ENCODE data around the gene TMEM175.

The TMEM175 gene

DNA sequence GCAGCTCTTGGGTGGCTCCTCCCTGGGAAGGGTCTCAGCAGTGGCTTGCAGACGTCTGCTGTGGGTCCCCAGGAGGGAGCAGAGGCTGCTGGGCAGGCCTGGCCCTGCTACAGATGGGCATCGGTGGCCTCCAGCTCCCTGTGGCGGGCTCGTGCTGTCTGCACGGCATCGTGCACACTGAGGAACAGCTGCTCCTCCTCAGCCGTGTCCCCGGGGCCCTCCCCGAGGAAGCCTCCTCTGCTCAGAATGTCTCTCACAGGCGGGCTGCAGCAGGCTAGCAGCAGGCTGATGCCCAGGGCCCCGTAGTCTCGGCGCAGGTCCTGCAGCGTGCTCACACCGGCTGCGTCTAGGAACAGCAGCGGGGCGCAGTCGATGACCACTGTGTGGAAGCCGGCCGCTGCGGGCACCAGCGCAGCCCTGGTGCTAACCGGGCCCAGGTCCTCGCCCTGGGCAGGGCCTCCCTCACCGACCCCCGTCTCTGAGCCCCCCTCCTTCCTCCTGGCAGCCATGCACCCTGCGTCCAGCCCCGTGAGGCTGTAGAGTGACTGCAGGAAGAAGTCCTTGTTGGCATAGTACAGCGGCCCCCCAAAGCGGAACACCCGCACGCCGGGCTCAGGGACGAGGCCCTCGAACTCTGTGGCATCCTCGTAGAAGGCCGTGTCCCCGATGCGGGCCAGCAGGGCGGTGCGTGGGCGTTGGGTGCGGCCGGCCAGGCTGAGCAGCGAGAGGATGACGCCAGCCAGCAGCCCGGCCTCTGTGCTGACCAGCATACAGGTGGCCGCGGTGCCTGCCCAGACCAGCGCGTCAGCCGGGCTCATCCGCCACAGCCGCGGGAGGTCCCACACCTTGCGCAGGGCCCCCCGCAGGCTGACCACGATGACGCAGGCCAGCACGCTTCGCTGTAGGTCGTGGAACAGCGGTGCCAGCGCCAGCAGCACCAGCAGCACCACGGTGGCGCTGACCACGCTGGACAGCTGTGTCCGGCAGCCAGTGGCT, 56.8 kb downstream of the TMEM175 start:
- no peak for ATAC-seq
- TF ChIP-seq SNAI2 (CRISPR knock-in tag; IDR thresholded peaks at IDR 0.05) (no peak), CSDC2 (CRISPR knock-in tag; IDR thresholded peaks at IDR 0.05) (no peak), GLIS3 (CRISPR knock-in tag; IDR thresholded peaks at IDR 0.05) (no peak), PPARA (CRISPR knock-in tag; IDR thresholded peaks at IDR 0.05; ENCODE audit: borderline replicate concordance) (no peak), TCF4 (CRISPR knock-in tag; IDR thresholded peaks at IDR 0.05; ENCODE audit: borderline replicate concordance) (no peak), ZNF8 (CRISPR knock-in tag; IDR thresholded peaks at IDR 0.05) (no peak)
- TF ChIP-seq, protein P1, sequence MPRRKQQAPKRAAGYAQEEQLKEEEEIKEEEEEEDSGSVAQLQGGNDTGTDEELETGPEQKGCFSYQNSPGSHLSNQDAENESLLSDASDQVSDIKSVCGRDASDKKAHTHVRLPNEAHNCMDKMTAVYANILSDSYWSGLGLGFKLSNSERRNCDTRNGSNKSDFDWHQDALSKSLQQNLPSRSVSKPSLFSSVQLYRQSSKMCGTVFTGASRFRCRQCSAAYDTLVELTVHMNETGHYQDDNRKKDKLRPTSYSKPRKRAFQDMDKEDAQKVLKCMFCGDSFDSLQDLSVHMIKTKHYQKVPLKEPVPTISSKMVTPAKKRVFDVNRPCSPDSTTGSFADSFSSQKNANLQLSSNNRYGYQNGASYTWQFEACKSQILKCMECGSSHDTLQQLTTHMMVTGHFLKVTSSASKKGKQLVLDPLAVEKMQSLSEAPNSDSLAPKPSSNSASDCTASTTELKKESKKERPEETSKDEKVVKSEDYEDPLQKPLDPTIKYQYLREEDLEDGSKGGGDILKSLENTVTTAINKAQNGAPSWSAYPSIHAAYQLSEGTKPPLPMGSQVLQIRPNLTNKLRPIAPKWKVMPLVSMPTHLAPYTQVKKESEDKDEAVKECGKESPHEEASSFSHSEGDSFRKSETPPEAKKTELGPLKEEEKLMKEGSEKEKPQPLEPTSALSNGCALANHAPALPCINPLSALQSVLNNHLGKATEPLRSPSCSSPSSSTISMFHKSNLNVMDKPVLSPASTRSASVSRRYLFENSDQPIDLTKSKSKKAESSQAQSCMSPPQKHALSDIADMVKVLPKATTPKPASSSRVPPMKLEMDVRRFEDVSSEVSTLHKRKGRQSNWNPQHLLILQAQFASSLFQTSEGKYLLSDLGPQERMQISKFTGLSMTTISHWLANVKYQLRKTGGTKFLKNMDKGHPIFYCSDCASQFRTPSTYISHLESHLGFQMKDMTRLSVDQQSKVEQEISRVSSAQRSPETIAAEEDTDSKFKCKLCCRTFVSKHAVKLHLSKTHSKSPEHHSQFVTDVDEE (CRISPR knock-in tag; IDR thresholded peaks at IDR 0.05): no peak
- TF ChIP-seq, protein P2, sequence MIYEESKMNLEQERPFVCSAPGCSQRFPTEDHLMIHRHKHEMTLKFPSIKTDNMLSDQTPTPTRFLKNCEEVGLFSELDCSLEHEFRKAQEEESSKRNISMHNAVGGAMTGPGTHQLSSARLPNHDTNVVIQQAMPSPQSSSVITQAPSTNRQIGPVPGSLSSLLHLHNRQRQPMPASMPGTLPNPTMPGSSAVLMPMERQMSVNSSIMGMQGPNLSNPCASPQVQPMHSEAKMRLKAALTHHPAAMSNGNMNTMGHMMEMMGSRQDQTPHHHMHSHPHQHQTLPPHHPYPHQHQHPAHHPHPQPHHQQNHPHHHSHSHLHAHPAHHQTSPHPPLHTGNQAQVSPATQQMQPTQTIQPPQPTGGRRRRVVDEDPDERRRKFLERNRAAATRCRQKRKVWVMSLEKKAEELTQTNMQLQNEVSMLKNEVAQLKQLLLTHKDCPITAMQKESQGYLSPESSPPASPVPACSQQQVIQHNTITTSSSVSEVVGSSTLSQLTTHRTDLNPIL (CRISPR knock-in tag; IDR thresholded peaks at IDR 0.05; ENCODE audit: low read depth): no peak

DNA sequence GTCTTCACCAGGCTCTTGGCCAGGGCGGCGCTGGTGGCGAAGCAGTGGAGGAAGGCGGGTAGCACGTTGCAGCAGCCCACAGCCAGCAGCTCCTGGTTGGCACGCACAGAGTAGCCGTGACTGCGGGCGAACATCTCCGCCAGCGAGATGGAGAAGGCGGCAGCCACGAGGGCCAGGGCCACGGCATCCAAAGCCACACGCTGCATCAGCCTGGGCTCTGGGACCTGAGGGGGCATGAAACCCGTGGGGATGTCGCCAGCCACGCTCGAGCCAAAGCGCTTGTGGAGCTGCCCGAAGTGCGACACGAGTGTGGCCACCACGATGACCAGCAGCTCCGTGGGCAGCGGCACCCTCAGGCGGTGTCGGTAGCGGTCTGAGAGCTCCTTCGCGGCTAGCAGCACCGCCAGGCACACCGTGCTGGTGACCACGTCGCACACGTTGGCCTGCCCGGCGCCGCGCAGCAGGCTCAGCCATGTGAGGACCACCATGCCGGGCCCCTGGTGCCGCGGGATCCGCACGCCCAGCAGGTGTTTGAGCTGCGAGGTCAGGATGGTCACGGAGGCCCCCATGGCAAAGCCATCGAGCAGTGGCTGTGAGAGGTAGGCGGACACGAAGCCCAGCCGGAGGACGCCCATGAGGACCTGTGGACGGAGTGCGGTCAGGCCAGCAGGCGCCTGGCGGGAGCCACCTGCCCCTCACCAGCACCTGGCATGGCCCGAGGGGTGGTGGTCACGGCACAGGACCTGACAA, 57.6 kb downstream of the TMEM175 start:
- no peak for ATAC-seq
- TF ChIP-seq PPARA (CRISPR knock-in tag; IDR thresholded peaks at IDR 0.05; ENCODE audit: borderline replicate concordance) (no peak), ZNF70 (CRISPR knock-in tag; IDR thresholded peaks at IDR 0.05) (no peak), RARB (CRISPR knock-in tag; IDR thresholded peaks at IDR 0.05) (no peak), GLIS3 (CRISPR knock-in tag; IDR thresholded peaks at IDR 0.05) (no peak), ZC3H10 (CRISPR knock-in tag; IDR thresholded peaks at IDR 0.05) (no peak), ZFP30 (CRISPR knock-in tag; IDR thresholded peaks at IDR 0.05) (no peak), ZNF8 (CRISPR knock-in tag; IDR thresholded peaks at IDR 0.05) (no peak), BACH2 (CRISPR knock-in tag; IDR thresholded peaks at IDR 0.05; ENCODE audit: borderline replicate concordance) (no peak), SNAI2 (CRISPR knock-in tag; IDR thresholded peaks at IDR 0.05) (no peak), TOX (CRISPR knock-in tag; IDR thresholded peaks at IDR 0.05; ENCODE audit: borderline replicate concordance) (no peak), ARNTL (CRISPR knock-in tag; IDR thresholded peaks at IDR 0.05; ENCODE audit: borderline replicate concordance, low read depth) (no peak), ESRRG (CRISPR knock-in tag; IDR thresholded peaks at IDR 0.05) (no peak), ISL1 (CRISPR knock-in tag; IDR thresholded peaks at IDR 0.05) (no peak)
- TF ChIP-seq, protein P3, sequence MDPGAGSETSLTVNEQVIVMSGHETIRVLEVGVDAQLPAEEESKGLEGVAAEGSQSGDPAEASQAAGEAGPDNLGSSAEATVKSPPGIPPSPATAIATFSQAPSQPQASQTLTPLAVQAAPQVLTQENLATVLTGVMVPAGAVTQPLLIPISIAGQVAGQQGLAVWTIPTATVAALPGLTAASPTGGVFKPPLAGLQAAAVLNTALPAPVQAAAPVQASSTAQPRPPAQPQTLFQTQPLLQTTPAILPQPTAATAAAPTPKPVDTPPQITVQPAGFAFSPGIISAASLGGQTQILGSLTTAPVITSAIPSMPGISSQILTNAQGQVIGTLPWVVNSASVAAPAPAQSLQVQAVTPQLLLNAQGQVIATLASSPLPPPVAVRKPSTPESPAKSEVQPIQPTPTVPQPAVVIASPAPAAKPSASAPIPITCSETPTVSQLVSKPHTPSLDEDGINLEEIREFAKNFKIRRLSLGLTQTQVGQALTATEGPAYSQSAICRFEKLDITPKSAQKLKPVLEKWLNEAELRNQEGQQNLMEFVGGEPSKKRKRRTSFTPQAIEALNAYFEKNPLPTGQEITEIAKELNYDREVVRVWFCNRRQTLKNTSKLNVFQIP (CRISPR knock-in tag; IDR thresholded peaks at IDR 0.05; ENCODE audit: borderline replicate concordance, low read depth): no peak
- TF ChIP-seq, protein P4, sequence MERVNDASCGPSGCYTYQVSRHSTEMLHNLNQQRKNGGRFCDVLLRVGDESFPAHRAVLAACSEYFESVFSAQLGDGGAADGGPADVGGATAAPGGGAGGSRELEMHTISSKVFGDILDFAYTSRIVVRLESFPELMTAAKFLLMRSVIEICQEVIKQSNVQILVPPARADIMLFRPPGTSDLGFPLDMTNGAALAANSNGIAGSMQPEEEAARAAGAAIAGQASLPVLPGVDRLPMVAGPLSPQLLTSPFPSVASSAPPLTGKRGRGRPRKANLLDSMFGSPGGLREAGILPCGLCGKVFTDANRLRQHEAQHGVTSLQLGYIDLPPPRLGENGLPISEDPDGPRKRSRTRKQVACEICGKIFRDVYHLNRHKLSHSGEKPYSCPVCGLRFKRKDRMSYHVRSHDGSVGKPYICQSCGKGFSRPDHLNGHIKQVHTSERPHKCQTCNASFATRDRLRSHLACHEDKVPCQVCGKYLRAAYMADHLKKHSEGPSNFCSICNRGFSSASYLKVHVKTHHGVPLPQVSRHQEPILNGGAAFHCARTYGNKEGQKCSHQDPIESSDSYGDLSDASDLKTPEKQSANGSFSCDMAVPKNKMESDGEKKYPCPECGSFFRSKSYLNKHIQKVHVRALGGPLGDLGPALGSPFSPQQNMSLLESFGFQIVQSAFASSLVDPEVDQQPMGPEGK (CRISPR knock-in tag; IDR thresholded peaks at IDR 0.05; ENCODE audit: borderline replicate concordance): no peak
- TF ChIP-seq, protein P2 (CRISPR knock-in tag; IDR thresholded peaks at IDR 0.05; ENCODE audit: low read depth): no peak

Data from SK-N-SH treated with all-trans-retinoic acid at 6 μM for 48 hours (cell line).